Upper lobe of right lung (tissue), 1 donor: Measurements from ENCODE around the gene TBC1D14. TPM values are rescaled to one million over a fixed set of nuclear protein-coding genes. Genes with fewer than 3 reads are reported as not detected.

Source experiments
- ATAC-seq: fragments of 200-7000 bp; cut with Tn5 transposase; one replicate; pipeline ENCODE4 v1.9.1; 2020; ENCODE audit warnings: mild to moderate bottlenecking, moderate library complexity
- DNase-seq: peaks from one replicate; pipeline ENCODE4 v3.0.0-alpha.2; 2020
- H3K27ac ChIP-seq: fragments of 200-600 bp; one replicate; pipeline ENCODE4 v1.8.0; 2022
- H3K27me3 ChIP-seq: fragments of 200-600 bp; one replicate; pipeline ENCODE4 v1.8.0; 2022; ENCODE audit warnings: mild to moderate bottlenecking
- H3K36me3 ChIP-seq: fragments of 200-600 bp; one replicate; pipeline ENCODE4 v1.8.0; 2022
- H3K4me1 ChIP-seq: fragments of 200-600 bp; one replicate; pipeline ENCODE4 v1.8.0; 2022
- H3K4me3 ChIP-seq: fragments of 200-600 bp; one replicate; pipeline ENCODE4 v1.8.0; 2022; ENCODE audit warnings: mild to moderate bottlenecking
- H3K9me3 ChIP-seq: fragments of 200-600 bp; one replicate; pipeline ENCODE4 v1.8.0; 2022
- intact Hi-C: fragments of 100-400 bp; cut with DNase I; formaldehyde crosslinking; loops from one replicate; pipeline ENCODE4 v1.11.0; 2022
- total RNA-seq: library from RNA; stranded (reverse); fragmentation: NEBNext Ultra II Directional; extraction: Animal tissue kit (Norgen Biotek cat#: 25700); gene quantifications from one replicate; pipeline ENCODE4 v1.2.1, GENCODE V29; 2021
- TF ChIP-seq, protein P1 (sequence below): fragments of 200-600 bp; IDR thresholded peaks from one replicate; pipeline ENCODE4 v1.8.0; 2022; ENCODE audit warnings: antibody characterized with exemption
- donor health status: DM: no; HTN: yes; CAD: no; lungs with severe emphysema.

Gene TBC1D14
- total RNA-seq, 1 donor from 2014 or later: 51.8 TPM

DNA sequence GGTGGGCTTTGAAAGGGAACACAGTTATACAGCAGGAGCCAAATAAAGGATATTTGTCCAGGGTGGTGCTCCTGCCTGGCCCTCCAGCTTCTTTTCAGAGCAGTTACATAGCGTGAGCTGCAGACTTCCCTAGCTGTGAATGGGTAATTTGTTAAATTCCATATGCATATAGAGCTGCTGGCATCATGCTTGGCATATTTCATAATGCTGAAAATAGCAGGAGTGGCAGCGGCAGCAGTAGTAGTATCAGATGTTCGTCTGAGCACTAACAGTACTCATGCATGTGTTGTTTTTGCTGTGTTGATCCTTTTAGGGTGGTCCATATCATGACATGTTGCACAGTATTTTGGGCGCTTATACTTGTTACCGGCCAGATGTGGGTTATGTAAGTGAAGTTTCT, 99.9 kb downstream of the TBC1D14 start:
- H3K27ac ChIP-seq: no peak overlapping the region
- H3K4me3 ChIP-seq: no peak overlapping the region
- no peaks in the 10 kb centered on the region for H3K9me3 ChIP-seq
- TF ChIP-seq, protein P1, sequence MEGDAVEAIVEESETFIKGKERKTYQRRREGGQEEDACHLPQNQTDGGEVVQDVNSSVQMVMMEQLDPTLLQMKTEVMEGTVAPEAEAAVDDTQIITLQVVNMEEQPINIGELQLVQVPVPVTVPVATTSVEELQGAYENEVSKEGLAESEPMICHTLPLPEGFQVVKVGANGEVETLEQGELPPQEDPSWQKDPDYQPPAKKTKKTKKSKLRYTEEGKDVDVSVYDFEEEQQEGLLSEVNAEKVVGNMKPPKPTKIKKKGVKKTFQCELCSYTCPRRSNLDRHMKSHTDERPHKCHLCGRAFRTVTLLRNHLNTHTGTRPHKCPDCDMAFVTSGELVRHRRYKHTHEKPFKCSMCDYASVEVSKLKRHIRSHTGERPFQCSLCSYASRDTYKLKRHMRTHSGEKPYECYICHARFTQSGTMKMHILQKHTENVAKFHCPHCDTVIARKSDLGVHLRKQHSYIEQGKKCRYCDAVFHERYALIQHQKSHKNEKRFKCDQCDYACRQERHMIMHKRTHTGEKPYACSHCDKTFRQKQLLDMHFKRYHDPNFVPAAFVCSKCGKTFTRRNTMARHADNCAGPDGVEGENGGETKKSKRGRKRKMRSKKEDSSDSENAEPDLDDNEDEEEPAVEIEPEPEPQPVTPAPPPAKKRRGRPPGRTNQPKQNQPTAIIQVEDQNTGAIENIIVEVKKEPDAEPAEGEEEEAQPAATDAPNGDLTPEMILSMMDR: no peak
- ATAC-seq (no peak), DNase-seq (no peak)
- no peaks in the 10 kb centered on the region for H3K27me3 ChIP-seq
- peaks cover 92% of the 10 kb centered on the region for H3K36me3 ChIP-seq
- no peaks in the 10 kb centered on the region for H3K4me1 ChIP-seq
- intact Hi-C loops: no loop called here

DNA sequence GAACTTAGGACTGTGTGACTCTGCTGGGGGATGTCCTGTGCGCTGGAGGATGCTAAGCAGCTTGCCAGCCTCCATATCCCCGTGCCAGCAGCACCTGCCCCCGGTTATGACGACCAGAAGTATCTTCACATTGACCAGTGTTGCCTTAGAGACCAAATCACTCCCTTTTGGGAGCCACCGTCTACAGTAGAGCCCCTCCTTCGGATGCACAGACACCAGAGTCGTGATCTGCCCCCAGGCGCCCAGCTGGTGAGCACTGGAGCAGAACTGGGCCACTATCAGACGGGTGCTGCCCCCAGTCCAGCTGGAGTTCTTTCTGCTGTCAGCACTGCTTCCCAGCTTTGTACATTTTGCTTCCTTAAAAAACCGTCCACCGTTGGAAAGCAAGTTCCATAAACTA, 103.5 kb downstream of the TBC1D14 start:
- no peaks in the 10 kb centered on the region for H3K27me3 ChIP-seq
- no peaks in the 10 kb centered on the region for H3K4me1 ChIP-seq
- ATAC-seq (no peak), DNase-seq (no peak)
- intact Hi-C loops: no loop called here
- H3K36me3 ChIP-seq: peaks cover 96% of the 10 kb centered on the region
- TF ChIP-seq, protein P1: no peak
- no peak overlapping the region for H3K4me3 ChIP-seq
- no peaks in the 10 kb centered on the region for H3K9me3 ChIP-seq
- no peak overlapping the region for H3K27ac ChIP-seq

DNA sequence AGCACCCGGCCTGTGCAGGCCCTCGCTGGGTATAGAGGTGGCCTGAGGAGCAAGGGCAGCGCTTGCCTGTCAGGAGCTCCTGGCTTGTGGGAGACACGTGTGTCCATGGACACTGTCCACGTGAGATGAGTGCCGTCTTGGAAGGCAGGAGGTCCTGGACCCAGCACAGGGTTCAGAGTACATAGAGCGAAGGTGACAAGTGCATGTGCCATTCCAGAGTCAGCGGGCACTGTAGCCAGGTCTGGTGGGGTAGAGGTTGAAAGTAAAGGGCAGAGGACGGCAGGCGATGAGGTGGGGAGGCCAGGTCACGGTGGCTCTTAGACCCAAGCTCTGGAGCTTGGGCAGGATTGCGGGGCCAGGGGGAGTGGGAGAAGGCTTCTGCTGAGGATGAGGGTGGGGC, 105.2 kb downstream of the TBC1D14 start:
- no peak overlapping the region for H3K27ac ChIP-seq
- peaks cover 79% of the 10 kb centered on the region for H3K36me3 ChIP-seq
- intact Hi-C loops: no loop called here
- H3K27me3 ChIP-seq: no peaks in the 10 kb centered on the region
- TF ChIP-seq, protein P1: no peak
- DNase-seq (no peak), ATAC-seq (no peak)
- H3K4me3 ChIP-seq: no peak overlapping the region
- H3K9me3 ChIP-seq: no peaks in the 10 kb centered on the region
- no peaks in the 10 kb centered on the region for H3K4me1 ChIP-seq

DNA sequence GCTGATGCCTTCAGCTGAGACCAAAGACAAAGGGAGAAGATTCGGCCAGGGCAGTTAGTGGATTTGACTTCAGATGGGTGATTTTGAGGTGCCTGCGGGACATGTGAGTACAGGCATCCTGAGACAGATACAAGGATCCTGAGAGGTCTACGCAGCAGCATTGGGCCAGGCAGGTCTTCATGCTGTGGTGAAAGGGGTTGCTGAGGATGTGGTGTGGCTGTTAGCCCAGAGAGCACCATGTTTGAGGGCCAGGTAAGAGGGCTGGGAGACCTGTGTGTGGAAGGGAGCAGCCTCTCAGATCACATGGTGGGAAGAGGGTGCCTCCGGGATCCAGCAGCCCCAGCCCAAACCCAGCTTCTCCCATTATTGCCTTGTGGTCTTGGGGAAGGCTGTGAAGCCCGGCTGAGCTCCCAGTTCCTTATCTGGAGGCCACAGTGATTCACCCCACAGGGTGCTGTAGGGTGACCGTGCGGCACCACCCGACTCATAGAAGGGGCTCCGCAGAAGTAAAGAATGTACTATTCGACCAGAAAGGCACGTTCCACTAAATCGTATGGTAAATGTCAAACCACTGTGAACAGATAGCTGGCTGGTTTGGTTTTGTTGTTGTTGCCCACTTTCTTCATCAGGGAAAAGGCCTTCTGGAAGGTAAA, 105.9 kb downstream of the TBC1D14 start:
- intact Hi-C loops: no loop called here
- TF ChIP-seq, protein P1: no peak
- Histone ChIP-seq H3K36me3 (peaks cover 72% of the 10 kb centered on the region), H3K27ac (no peak overlapping the region), H3K9me3 (no peaks in the 10 kb centered on the region), H3K4me3 (no peak overlapping the region), H3K27me3 (no peaks in the 10 kb centered on the region), H3K4me1 (no peaks in the 10 kb centered on the region)
- DNase-seq (no peak), ATAC-seq (no peak)

DNA sequence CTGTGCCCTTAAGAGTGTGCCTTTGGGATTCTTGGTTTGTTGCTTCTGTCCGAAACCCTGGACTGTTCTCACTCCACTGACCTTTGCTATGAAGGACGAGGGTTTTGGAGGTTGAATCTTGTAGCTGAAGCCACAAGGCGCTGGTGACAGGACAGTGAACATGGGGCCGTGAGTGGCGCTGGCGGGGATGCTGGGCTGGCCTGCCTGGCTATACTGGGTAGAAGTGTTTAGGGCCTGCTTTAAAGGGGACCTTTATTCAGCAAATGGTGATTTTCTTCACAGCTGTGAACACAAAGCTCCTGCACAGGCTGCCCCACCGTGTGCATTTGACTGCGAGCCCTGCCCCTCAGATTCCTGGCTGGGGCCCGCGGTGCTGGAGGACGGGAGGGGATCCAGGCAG, 106.5 kb downstream of the TBC1D14 start:
- TF ChIP-seq, protein P1: no peak
- Histone ChIP-seq H3K27me3 (no peaks in the 10 kb centered on the region), H3K36me3 (peaks cover 70% of the 10 kb centered on the region), H3K4me3 (no peak overlapping the region), H3K9me3 (no peaks in the 10 kb centered on the region), H3K27ac (no peak overlapping the region), H3K4me1 (no peaks in the 10 kb centered on the region)
- no peak for DNase-seq
- intact Hi-C loops: no loop called here
- no peak for ATAC-seq

DNA sequence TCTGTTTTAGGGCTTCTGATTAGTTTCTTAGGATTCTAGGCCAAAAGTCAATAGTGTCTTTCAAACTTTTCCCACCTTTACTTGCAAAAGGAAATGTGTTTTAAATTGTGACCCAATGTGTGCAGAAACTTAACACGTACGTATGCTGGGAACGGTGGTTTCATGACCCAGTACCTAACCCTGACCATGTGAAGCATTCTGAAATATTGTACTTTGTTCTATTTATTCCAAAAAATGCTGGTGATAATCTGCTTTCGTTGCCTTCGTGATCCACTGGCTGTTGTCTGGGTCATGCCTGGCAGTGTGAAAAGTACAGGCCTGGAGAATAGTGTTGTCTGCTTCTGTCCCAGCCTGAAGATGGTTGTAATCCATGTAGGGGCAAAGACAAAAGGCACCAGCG, 106.9 kb downstream of the TBC1D14 start:
- no peaks in the 10 kb centered on the region for H3K27me3 ChIP-seq
- no peaks in the 10 kb centered on the region for H3K9me3 ChIP-seq
- no peak overlapping the region for H3K27ac ChIP-seq
- no peaks in the 10 kb centered on the region for H3K4me1 ChIP-seq
- no peak for DNase-seq
- no peak overlapping the region for H3K4me3 ChIP-seq
- TF ChIP-seq, protein P1: no peak
- H3K36me3 ChIP-seq: peaks cover 69% of the 10 kb centered on the region
- intact Hi-C loops: no loop called here
- ATAC-seq: no peak
